Progenitor cell of endocrine pancreas (in vitro differentiated cells): ENCODE results near the gene PRSS3. TPM values are rescaled to one million over a fixed set of nuclear protein-coding genes. Genes with fewer than 3 reads are reported as not detected.
"Not testable (repeated sequence)": the region's sequence is repeated elsewhere in the genome, so short reads cannot be mapped to it uniquely, and the experiment has no call there.

Source experiments
- DNase-seq: peaks from one replicate; pipeline ENCODE4 v3.0.0; 2021; ENCODE audit warnings: low spot score; ENCODE audit not compliant: unreplicated experiment
- H3K27ac Mint-ChIP-seq: 2 replicates; pipeline ENCODE4 v1.8.0; 2021; ENCODE audit warnings: mild to moderate bottlenecking, moderate library complexity, mixed read lengths
- H3K27me3 Mint-ChIP-seq: 2 replicates; pipeline ENCODE4 v1.8.0; 2021; ENCODE audit warnings: mixed read lengths
- H3K36me3 Mint-ChIP-seq: 2 replicates; pipeline ENCODE4 v1.8.0; 2022; ENCODE audit warnings: mixed read lengths; ENCODE audit not compliant: insufficient read depth
- H3K4me1 Mint-ChIP-seq: 2 replicates; pipeline ENCODE4 v1.8.0; 2021; ENCODE audit warnings: low read depth, mixed read lengths
- H3K4me3 Mint-ChIP-seq: 2 replicates; pipeline ENCODE4 v1.8.0; 2021; ENCODE audit warnings: low read depth, mild to moderate bottlenecking, moderate library complexity, mixed read lengths
- H3K9me3 Mint-ChIP-seq: 2 replicates; pipeline ENCODE4 v1.8.0; 2021; ENCODE audit warnings: low read depth, mixed read lengths
- CTCF ChIP-seq: fragments of 200-600 bp; sonication (generic); IDR thresholded peaks from one replicate; pipeline ENCODE4 v1.5.0; 2021; ENCODE audit warnings: antibody characterized with exemption, mild to moderate bottlenecking; ENCODE audit not compliant: unreplicated experiment
- long read RNA-seq: library from polyadenylated mRNA; unstranded; transcript quantifications from one replicate; pipeline ENCODE4 v2.0.0, GENCODE V29; 2020
- total RNA-seq: library from RNA; stranded (reverse); gene quantifications from 2 replicates; pipeline ENCODE4 v1.2.1, GENCODE V29; 2021

PRSS3 gene
- not detected in 2 replicates for total RNA-seq
- long read RNA-seq, result 0 reads

DNA sequence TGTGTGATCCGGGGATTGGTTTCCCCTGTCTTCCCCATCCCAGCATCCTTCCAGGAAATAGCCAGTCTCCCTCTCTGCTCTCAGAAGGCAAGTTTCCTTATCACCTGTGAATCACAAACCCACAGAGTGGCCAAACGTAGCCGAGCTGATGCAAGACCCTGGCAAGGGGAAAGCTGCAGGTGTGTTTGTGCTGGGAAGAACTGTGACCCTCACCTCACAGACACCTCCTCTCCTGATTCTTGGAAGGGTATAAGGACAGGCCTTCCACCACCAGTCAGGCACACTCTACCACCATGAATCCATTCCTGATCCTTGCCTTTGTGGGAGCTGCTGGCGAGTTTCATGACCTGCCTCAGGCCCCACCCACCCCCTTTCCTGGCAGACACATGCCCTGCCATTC is at the start of gene PRSS3:
PRSS3 (plus strand) TSS at position 281 of the 400 bp plus-strand sequence; CDS start at position 294, 13 bp downstream.
- Mint-ChIP-seq H3K9me3 (no peaks in the 10 kb centered on the region), H3K27me3 (peaks cover 5% of the 10 kb centered on the region), H3K4me3 (no peak within 1 kb of the TSS), H3K27ac (no peak within 1 kb of the TSS), H3K4me1 (peaks cover 2% of the 10 kb centered on the region), H3K36me3 (no peaks in the 10 kb centered on the region)
- DNase-seq, result no peak
- TF ChIP-seq CTCF, result no peak

- no peaks in the 10 kb centered on the region for H3K9me3 Mint-ChIP-seq
- H3K27ac Mint-ChIP-seq, result no peak overlapping the region
- peaks cover 1% of the 10 kb centered on the region for H3K36me3 Mint-ChIP-seq
- H3K4me3 Mint-ChIP-seq, result no peak overlapping the region
- no peaks in the 10 kb centered on the region for H3K27me3 Mint-ChIP-seq
- TF ChIP-seq CTCF, result no peak
- no peak for DNase-seq
- H3K4me1 Mint-ChIP-seq, result no peaks in the 10 kb centered on the region
These were observed 46.6 kb upstream of the PRSS3 start for GRCh38 chr9:33748633-33749304.

- not testable (repeated sequence) for H3K4me1 Mint-ChIP-seq, H3K9me3 Mint-ChIP-seq, H3K36me3 Mint-ChIP-seq, H3K4me3 Mint-ChIP-seq, H3K27me3 Mint-ChIP-seq, DNase-seq, H3K27ac Mint-ChIP-seq
These were observed 46.1 kb upstream of the PRSS3 start for GRCh38 chr9:33749305-33749654.

DNA sequence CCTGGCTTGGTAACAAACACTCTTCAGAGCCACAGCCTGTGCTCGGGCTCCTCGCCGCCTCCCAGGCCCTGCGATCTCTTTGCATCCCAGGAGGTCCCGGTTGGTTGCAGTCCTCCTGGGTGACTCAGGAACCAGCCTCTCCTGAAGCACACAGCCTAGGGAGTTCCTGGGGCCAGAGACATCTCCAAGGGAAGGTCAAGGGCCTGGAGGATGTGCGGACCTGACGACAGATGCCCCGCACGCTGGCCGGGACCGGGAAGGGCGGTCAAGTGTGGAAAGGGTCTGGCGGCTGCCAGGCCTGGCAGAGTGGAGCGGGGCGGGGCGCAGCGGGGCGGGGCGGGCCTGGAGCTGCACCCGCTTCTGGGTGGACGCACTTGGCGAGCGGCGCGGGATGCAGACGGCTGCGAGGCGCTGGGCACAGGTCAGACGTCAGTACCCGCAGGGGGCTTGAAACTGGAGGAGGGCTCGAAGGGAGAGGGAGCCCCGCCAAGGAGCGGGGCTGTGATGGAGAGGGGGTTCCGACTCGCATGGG is 45.0 kb upstream of the PRSS3 start:
- H3K27ac Mint-ChIP-seq, result no peak overlapping the region
- peaks cover 1% of the 10 kb centered on the region for H3K36me3 Mint-ChIP-seq
- no peak for TF ChIP-seq CTCF
- no peak for DNase-seq
- H3K4me1 Mint-ChIP-seq, result no peaks in the 10 kb centered on the region
- no peak overlapping the region for H3K4me3 Mint-ChIP-seq
- H3K9me3 Mint-ChIP-seq, result no peaks in the 10 kb centered on the region
- H3K27me3 Mint-ChIP-seq, result no peaks in the 10 kb centered on the region

DNA sequence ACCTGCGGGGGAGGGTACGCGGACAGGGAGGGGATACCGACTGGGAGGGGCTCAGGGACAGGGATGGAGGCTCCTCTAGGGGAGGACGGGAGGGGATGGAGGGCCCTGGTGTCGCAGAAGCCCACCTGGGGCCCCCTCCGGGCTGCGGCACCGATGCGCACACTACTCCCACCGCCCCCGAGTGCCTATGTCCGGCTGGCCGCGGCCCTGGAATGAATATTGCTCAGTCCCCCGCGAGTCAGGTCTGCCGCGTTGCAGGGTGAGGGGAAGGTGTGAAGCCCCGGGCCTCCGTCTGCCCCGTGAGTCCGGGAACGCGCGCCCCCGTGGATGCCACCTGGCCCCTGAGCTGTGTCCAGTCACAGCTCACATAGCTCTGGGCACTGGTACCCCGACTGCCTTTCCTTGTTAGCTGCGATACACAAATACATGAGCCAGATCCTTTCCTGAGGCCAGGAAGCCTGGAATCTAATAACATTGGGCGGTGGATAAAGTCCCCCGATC is 44.5 kb upstream of the PRSS3 start:
- no peaks in the 10 kb centered on the region for H3K9me3 Mint-ChIP-seq
- DNase-seq, result no peak
- H3K27me3 Mint-ChIP-seq, result no peaks in the 10 kb centered on the region
- TF ChIP-seq CTCF, result no peak
- H3K4me1 Mint-ChIP-seq, result no peaks in the 10 kb centered on the region
- no peak overlapping the region for H3K4me3 Mint-ChIP-seq
- no peak overlapping the region for H3K27ac Mint-ChIP-seq
- H3K36me3 Mint-ChIP-seq, result peaks cover 1% of the 10 kb centered on the region
